Adrenal gland (tissue), 12 donors: ENCODE data around the gene NPR3. TPM values are rescaled to one million over a fixed set of nuclear protein-coding genes. Genes with fewer than 3 reads are reported as not detected.

Experiments used
- DNase-seq, 7 donors: peaks; one replicate each; pipeline ENCODE4 v3.0.0-alpha.2; 2019 to 2020
- H3K27ac ChIP-seq, 5 donors: fragments of 200-600 bp; sonication (generic) in 4 of 5; 1 replicate in 3 of 5; 2 replicates in 2 of 5; pipeline versions ENCODE4 v1.5.1 to v1.8.0; 2016 to 2020; ENCODE audit warnings: mild to moderate bottlenecking in 1 of 5
- H3K27me3 ChIP-seq: fragments of 200-600 bp; 2 replicates; pipeline ENCODE4 v1.8.0; 2021
- H3K36me3 ChIP-seq, 2 donors: fragments of 200-600 bp; replicated peaks in 1 of 2; 1 replicate in 1 of 2; 2 replicates in 1 of 2; pipeline versions ENCODE4 v1.5.1 to v1.8.0; 2018 to 2022
- H3K4me1 ChIP-seq, 2 donors: fragments of 200-600 bp; replicated peaks in 1 of 2; 1 replicate in 1 of 2; 2 replicates in 1 of 2; pipeline versions ENCODE4 v1.5.1 to v1.8.0; 2018 to 2021
- H3K4me3 ChIP-seq, 4 donors: fragments of 200-600 bp; sonication (generic) in 3 of 4; one replicate each; pipeline ENCODE4 v1.5.1; 2016 to 2018
- H3K9me3 ChIP-seq, 3 donors: fragments of 200-600 bp; sonication (generic) in 1 of 3; replicated peaks in 1 of 3; 1 replicate in 2 of 3; 2 replicates in 1 of 3; pipeline versions ENCODE4 v1.5.1 to v1.8.0; 2016 to 2021
- POLR2A ChIP-seq, 2 donors: fragments of 450-650 bp; IDR thresholded peaks; one replicate each; pipeline ENCODE4 v1.6.1; 2017; ENCODE audit warnings: antibody characterized with exemption in 2 of 2, mild to moderate bottlenecking in 2 of 2, moderate library complexity in 1 of 2
- WGBS, 4 donors: extraction: QIAGEN DNeasy Blood & Tissue Kit in 2 of 4; methylation state at CpG; one replicate each; pipeline versions ENCODE4 v1.1.5 to v1.1.7; 2013 to 2017; 5-methylcytosine and 5-hydroxymethylcytosine counted together
- intact Hi-C, 2 donors: fragments of 100-400 bp; cut with DNase I; formaldehyde crosslinking; loops; one replicate each; pipeline versions ENCODE4 v1.14.1 to v1.15.0; 2022 to 2023
- polyA plus RNA-seq, 3 donors: library from polyadenylated mRNA; stranded (reverse); fragments of 200-250 nt in 2 of 3; fragments of 350-450 nt in 1 of 3; fragmentation: Illumina TruSeq in 1 of 3; extraction: RNeasy Lipid Tissue Mini Kit (QIAGEN cat#74804) in 1 of 3; gene quantifications; one replicate each; pipeline ENCODE4 v1.2.3, GENCODE V29; 2013 to 2014
- total RNA-seq, 9 donors: library from RNA; depleted of rRNA in 4 of 9; stranded (reverse); fragments of >200 nt in 4 of 9; fragments of 120-200 nt in 1 of 9; fragmentation: NEBNext Ultra II Directional in 1 of 9; extraction: Animal tissue kit (Norgen Biotek cat#: 25700) in 1 of 9; gene quantifications; one replicate each; pipeline versions ENCODE4 v1.1.0 to v1.2.4, GENCODE V29; 2013 to 2023
- TF ChIP-seq, protein P1 (sequence below), 6 experiments: fragments of 450-650 bp in 4 of 6; fragments of 200-600 bp in 2 of 6; sonication (generic) in 1 of 6; IDR thresholded peaks; 1 replicate in 5 of 6; 2 replicates in 1 of 6; pipeline versions ENCODE4 v1.5.1 to v1.8.0; 2016 to 2021; ENCODE audit warnings: antibody characterized with exemption in 6 of 6, mild to moderate bottlenecking in 2 of 6, moderate library complexity in 1 of 6
- donor health status: healthy with polysubstance abuse.
- donor health status: Bipolar disorder and iron deficiency.
- donor health status: DM: yes; HTN: yes; CAD: no.
- donor health status: DM: no; HTN: no; CAD: no.
- donor health status: DM: no; HTN: no; CAD: no.
- donor health status: DM: yes; HTN: yes; CAD: no.

Gene NPR3
- total and polyA plus RNA-seq, 12 donors, result 1.8 to 156 (median 9.3) TPM

DNA sequence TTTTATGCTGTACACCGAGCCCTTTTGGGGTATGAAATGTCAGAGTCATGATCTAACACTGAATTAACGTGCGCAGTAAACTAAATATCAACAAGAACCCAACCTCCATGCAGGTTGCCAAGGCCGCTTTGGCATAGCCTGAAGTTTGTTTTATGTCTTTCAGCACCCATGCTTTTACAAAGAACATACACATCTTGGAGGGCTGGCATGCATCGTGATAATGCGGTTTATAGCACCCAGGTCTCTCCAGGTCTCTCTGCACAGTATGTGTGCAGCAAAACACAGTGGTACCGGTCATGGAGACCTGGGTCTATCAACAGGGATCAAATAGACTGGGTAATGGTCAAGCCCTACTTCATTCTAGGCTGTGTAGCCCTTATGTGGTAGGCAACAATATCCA is 11.8 kb downstream of the NPR3 start:
- DNase-seq, result no peak
- no peak for TF ChIP-seq POLR2A (IDR thresholded peaks at IDR 0.05)
- TF ChIP-seq, protein P1, sequence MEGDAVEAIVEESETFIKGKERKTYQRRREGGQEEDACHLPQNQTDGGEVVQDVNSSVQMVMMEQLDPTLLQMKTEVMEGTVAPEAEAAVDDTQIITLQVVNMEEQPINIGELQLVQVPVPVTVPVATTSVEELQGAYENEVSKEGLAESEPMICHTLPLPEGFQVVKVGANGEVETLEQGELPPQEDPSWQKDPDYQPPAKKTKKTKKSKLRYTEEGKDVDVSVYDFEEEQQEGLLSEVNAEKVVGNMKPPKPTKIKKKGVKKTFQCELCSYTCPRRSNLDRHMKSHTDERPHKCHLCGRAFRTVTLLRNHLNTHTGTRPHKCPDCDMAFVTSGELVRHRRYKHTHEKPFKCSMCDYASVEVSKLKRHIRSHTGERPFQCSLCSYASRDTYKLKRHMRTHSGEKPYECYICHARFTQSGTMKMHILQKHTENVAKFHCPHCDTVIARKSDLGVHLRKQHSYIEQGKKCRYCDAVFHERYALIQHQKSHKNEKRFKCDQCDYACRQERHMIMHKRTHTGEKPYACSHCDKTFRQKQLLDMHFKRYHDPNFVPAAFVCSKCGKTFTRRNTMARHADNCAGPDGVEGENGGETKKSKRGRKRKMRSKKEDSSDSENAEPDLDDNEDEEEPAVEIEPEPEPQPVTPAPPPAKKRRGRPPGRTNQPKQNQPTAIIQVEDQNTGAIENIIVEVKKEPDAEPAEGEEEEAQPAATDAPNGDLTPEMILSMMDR (IDR thresholded peaks at IDR 0.05), result no peak
- intact Hi-C loops, result no loop called here
- WGBS, 4 donors, result 92 to 95% (median 93%) methylated on average over 7 of the region's 7 CpGs
- Histone ChIP-seq H3K27ac (no peak overlapping the region), H3K4me3 (no peak overlapping the region), H3K27me3 (no peaks in the 10 kb centered on the region), H3K9me3 (no peaks in the 10 kb centered on the region), H3K36me3 (no peaks in the 10 kb centered on the region), H3K4me1 (no peaks in the 10 kb centered on the region)

DNA sequence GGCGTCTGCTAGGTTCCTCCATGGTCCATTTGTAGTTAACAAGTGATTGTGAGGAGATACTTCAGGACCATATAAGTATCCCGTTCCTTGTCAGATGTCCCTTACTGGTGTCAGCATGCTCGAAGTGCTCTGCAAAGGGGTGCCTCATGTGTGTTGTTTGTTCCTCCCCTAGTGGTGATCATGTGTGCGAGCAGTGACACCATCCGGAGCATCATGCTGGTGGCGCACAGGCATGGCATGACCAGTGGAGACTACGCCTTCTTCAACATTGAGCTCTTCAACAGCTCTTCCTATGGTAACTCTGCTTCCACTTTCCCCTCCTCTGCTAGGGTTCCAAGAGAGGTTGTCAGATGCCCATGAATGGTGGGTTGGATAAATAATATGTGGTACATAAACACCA is 13.4 kb downstream of the NPR3 start:
- TF ChIP-seq POLR2A (IDR thresholded peaks at IDR 0.05), result no peak
- TF ChIP-seq, protein P1 (IDR thresholded peaks at IDR 0.05), result no peak
- intact Hi-C loops, result no loop called here

DNA sequence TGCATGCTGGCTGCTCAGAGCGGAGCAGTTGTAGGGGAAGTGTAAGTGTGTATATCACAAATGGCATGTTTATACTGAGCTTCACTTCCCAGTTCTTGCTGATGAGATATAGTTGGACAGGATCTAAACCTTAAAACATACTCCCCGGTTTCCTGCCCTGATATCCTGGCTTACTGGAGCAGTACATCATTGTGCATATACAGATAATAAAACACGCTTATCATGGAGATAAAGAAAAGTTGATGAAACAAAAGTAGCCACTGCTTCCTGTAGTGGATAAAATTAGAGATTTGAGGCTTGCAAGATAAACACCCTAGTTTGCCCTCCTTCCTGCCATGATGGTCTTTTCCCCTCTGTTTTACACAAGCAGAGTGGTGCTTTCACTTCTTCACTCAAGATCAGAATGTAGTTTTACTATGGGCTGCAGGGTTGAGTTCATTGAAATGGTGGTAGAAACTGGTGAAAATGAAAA is 15.0 kb downstream of the NPR3 start:
- TF ChIP-seq, protein P1 (IDR thresholded peaks at IDR 0.05), result no peak
- TF ChIP-seq POLR2A (IDR thresholded peaks at IDR 0.05), result no peak
- DNase-seq, result no peak
- H3K9me3 ChIP-seq, result no peaks in the 10 kb centered on the region
- no peak overlapping the region for H3K27ac ChIP-seq
- no peak overlapping the region for H3K4me3 ChIP-seq
- H3K27me3 ChIP-seq, result no peaks in the 10 kb centered on the region
- intact Hi-C loops, result no loop called here
- H3K4me1 ChIP-seq, result no peaks in the 10 kb centered on the region
- WGBS, 4 donors, result 33 to 59% (median 50%) methylated on average over 3 of the region's 3 CpGs
- no peaks in the 10 kb centered on the region for H3K36me3 ChIP-seq

More for the DNA sequence above, 13.4 kb downstream of the NPR3 start:
- 91 to 94% (median 93%) methylated on average over 7 of the region's 7 CpGs for WGBS, 4 donors
- no peak for DNase-seq
- no peaks in the 10 kb centered on the region for H3K9me3 ChIP-seq
- no peak overlapping the region for H3K27ac ChIP-seq
- no peaks in the 10 kb centered on the region for H3K4me1 ChIP-seq
- H3K27me3 ChIP-seq, result no peaks in the 10 kb centered on the region
- H3K36me3 ChIP-seq, result no peaks in the 10 kb centered on the region
- H3K4me3 ChIP-seq, result no peak overlapping the region

DNA sequence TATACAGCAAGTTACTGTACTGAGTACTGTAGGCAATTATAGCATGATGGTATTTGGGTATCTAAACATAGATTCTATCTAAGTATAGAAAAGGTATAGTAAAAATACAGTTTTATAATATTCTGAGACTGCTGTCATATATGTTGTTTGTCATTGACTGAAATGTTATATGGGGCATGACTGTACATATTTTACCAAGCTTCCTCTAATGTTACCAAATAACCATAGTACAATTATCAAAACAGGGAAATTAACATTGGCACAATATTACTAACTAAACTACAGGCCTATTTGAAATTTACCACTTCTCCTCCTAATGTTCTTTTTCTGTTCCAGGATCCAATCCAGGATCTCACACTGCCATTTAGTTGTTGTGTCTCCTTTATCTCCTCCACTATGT is 18.5 kb downstream of the NPR3 start:
- Histone ChIP-seq H3K9me3 (no peaks in the 10 kb centered on the region), H3K4me3 (no peak overlapping the region), H3K4me1 (no peaks in the 10 kb centered on the region), H3K36me3 (no peaks in the 10 kb centered on the region), H3K27me3 (no peaks in the 10 kb centered on the region), H3K27ac (no peak overlapping the region)
- DNase-seq, result no peak
- intact Hi-C loops, result no loop called here
- TF ChIP-seq POLR2A (IDR thresholded peaks at IDR 0.05), result no peak
- TF ChIP-seq, protein P1 (IDR thresholded peaks at IDR 0.05), result no peak
